SK-MEL-5 (cell line): ENCODE data around the gene FHOD3. TPM values are rescaled to one million over a fixed set of nuclear protein-coding genes. Genes with fewer than 3 reads are reported as not detected.
A peak's percentile ranks its signal among the peaks of the same experiment; 100 is the strongest.

ENCODE experiments used
- DNase-seq: peaks from one replicate; pipeline ENCODE4 v3.0.0-alpha.2; 2016; ENCODE audit warnings: low read depth, low spot score
- in situ Hi-C: cut with HindIII; loops from 2 replicates; pipeline ENCODE4 v1.10.0; 2016; ENCODE audit warnings: low sequenced_read_pairs, high pct_unique_total_duplicates, low pct_unique_long_range_greater_than_20kb
- polyA plus RNA-seq, 2 experiments: library from polyadenylated mRNA; depleted of rRNA; stranded (reverse); fragments of >200 nt; gene quantifications; 2 replicates each; pipeline ENCODE4 v1.2.3, GENCODE V29; 2015
- total RNA-seq: library from RNA; depleted of rRNA; stranded (reverse); fragments of >200 nt; shearing (Covaris generic); gene quantifications from 2 replicates; pipeline ENCODE4 v1.2.3, GENCODE V29; 2014; rRNA removed

FHOD3 gene
- 2.4 and 2.8 TPM in 2 replicates for total RNA-seq
- polyA plus RNA-seq (2015; cell fraction: cytosol; rRNA removed), result 1.9 and 2.4 TPM in 2 replicates
- 0.45 and 2.6 TPM in 2 replicates for polyA plus RNA-seq (2015; cell fraction: nucleus; rRNA removed)

- in situ Hi-C loops, result no loop called here
- peak; percentile 31 for DNase-seq
Observed at GRCh38 chr18:36297417-36298125, at the start of gene FHOD3. FHOD3 (plus strand) TSS chr18:36297713; CDS start chr18:36297836, 123 bp downstream.

- no peak for DNase-seq
- in situ Hi-C loops, result no loop called here
Observed at GRCh38 chr18:36249392-36249791, 48.1 kb upstream of the FHOD3 start.

- no peak for DNase-seq
- in situ Hi-C loops, result no loop called here
Observed at GRCh38 chr18:36250827-36251226, 46.7 kb upstream of the FHOD3 start.

GRCh38 chr18:36255072-36255698, 42.3 kb upstream of the FHOD3 start:
- in situ Hi-C loops, result no loop called here
- DNase-seq, result peak; percentile 10

GRCh38 chr18:36256094-36256493, 41.4 kb upstream of the FHOD3 start:
- in situ Hi-C loops, result no loop called here
- no peak for DNase-seq

GRCh38 chr18:36262971-36263370, 34.5 kb upstream of the FHOD3 start:
- DNase-seq, result no peak
- in situ Hi-C loops, result no loop called here

- DNase-seq, result no peak
- in situ Hi-C loops, result no loop called here
Observed at GRCh38 chr18:36264283-36264682, 33.2 kb upstream of the FHOD3 start.

- in situ Hi-C loops, result no loop called here
Observed at GRCh38 chr18:36265015-36265414, 32.5 kb upstream of the FHOD3 start.

GRCh38 chr18:36269157-36269556, 28.4 kb upstream of the FHOD3 start:
- DNase-seq, result no peak
- in situ Hi-C loops, result no loop called here

More at GRCh38 chr18:36265015-36265414, 32.5 kb upstream of the FHOD3 start:
- no peak for DNase-seq

GRCh38 chr18:36271153-36271552, 26.4 kb upstream of the FHOD3 start:
- no peak for DNase-seq
- in situ Hi-C loops, result no loop called here

GRCh38 chr18:36273347-36273746, 24.2 kb upstream of the FHOD3 start:
- in situ Hi-C loops, result no loop called here

GRCh38 chr18:36274083-36274715, 23.3 kb upstream of the FHOD3 start:
- DNase-seq, result no peak
- in situ Hi-C loops, result no loop called here

More at GRCh38 chr18:36273347-36273746, 24.2 kb upstream of the FHOD3 start:
- DNase-seq, result no peak

- in situ Hi-C loops, result no loop called here
- DNase-seq, result no peak
Observed at GRCh38 chr18:36275561-36275960, 22.0 kb upstream of the FHOD3 start.

GRCh38 chr18:36279001-36279400, 18.5 kb upstream of the FHOD3 start:
- DNase-seq, result no peak
- in situ Hi-C loops, result no loop called here

- in situ Hi-C loops, result no loop called here
Observed at GRCh38 chr18:36281936-36282335, 15.6 kb upstream of the FHOD3 start.

GRCh38 chr18:36283448-36283847, 14.1 kb upstream of the FHOD3 start:
- in situ Hi-C loops, result no loop called here

More at GRCh38 chr18:36281936-36282335, 15.6 kb upstream of the FHOD3 start:
- DNase-seq, result peak; percentile 21

GRCh38 chr18:36284268-36284667, 13.2 kb upstream of the FHOD3 start:
- in situ Hi-C loops, result no loop called here
- no peak for DNase-seq

More at GRCh38 chr18:36283448-36283847, 14.1 kb upstream of the FHOD3 start:
- DNase-seq, result no peak

GRCh38 chr18:36284671-36285295, 12.7 kb upstream of the FHOD3 start:
- in situ Hi-C loops, result no loop called here

More at GRCh38 chr18:36284671-36285295, 12.7 kb upstream of the FHOD3 start:
- DNase-seq, result peak; percentile 76
